Adipose tissue (tissue), 3 donors: ENCODE data around the gene SUPT3H. TPM values are rescaled to one million over a fixed set of nuclear protein-coding genes. Genes with fewer than 3 reads are reported as not detected.
"Not testable (repeated sequence)": the region's sequence is repeated elsewhere in the genome, so short reads cannot be mapped to it uniquely, and the experiment has no call there.

Experiments
- H3K27ac ChIP-seq: one replicate; pipeline ENCODE4 v1.5.1; 2013; ENCODE audit warnings: low read depth, low read length
- WGBS, 3 donors: extraction: QIAGEN DNeasy Blood & Tissue Kit; methylation state at CpG; one replicate each; pipeline ENCODE4 v1.1.7; 2013; 5-methylcytosine and 5-hydroxymethylcytosine counted together
- polyA plus RNA-seq, 3 donors: library from polyadenylated mRNA; stranded (reverse); fragments of 200-250 nt; gene quantifications; one replicate each; pipeline ENCODE4 v1.2.3, GENCODE V29; 2013
- donor health status: healthy with polysubstance abuse.
- donor health status: Bipolar disorder and iron deficiency.
- donor health status: healthy.

The SUPT3H gene
- polyA plus RNA-seq, 3 donors = 4.5 to 7.4 (median 6.6) TPM

DNA sequence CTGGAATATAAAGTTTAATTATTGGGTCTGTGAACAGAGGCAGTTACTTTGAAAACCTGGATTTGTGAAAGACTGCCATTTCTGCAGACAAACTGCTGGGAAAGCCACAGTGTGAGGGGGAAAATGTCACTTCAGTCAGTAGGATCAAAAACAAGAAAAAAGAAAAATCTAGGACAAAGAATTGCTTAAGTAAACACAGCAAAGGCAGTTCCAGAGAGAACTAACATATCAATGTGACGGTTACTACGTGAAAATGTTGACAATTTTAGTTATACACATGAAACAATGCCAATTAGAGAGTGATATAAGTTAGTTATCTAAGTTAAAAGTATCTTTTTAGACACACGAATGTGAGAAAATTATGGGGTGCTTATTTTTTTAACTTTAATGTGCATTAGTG is 320.0 kb downstream of the SUPT3H start:
- WGBS, 3 donors = 33 to 83% (median 70%) methylated on average over 3 of the region's 3 CpGs
- H3K27ac ChIP-seq = no peak overlapping the region

DNA sequence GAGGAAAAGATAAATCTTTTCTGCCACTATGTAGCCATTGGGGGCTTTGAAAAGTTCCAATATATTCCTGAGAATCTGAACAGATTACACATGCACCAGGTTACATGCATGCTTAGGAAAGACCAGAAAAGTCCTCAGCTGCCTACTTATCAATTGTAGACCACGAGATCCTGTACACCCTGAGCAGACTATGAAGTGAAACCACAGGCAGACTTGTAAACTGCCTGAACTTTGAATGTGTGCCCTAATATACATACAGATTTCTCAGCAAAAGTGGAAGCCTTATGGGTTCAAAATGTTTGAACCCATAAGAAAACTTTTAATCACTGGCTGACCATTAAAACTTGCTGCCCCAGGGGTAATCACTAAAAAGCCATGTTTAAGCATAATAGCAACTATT is 323.1 kb downstream of the SUPT3H start:
- H3K27ac ChIP-seq = no peak overlapping the region
- 55 to 83% (median 56%) methylated on average over 1 of the region's 1 CpG for WGBS, 3 donors

DNA sequence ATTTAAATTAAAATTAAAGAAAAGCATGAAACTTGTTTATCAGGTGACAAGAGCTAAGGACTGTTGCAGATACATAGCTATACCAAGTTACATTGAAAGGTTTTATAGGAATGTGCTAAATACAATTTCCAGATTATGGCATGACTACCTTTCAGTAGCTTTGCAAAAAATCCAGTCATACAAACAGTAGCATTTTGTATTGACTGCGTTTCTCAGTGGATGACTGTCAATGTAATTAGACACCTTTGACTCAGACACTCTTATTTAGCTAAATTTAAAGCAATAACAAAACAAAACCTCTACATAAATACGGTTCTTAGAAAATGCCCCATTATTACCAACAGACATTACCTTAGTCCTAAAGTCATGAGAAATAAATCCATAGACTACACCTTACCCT is 325.4 kb downstream of the SUPT3H start:
- H3K27ac ChIP-seq = no peak overlapping the region
- WGBS, 3 donors = 88 to 95% (median 90%) methylated on average over 2 of the region's 2 CpGs

DNA sequence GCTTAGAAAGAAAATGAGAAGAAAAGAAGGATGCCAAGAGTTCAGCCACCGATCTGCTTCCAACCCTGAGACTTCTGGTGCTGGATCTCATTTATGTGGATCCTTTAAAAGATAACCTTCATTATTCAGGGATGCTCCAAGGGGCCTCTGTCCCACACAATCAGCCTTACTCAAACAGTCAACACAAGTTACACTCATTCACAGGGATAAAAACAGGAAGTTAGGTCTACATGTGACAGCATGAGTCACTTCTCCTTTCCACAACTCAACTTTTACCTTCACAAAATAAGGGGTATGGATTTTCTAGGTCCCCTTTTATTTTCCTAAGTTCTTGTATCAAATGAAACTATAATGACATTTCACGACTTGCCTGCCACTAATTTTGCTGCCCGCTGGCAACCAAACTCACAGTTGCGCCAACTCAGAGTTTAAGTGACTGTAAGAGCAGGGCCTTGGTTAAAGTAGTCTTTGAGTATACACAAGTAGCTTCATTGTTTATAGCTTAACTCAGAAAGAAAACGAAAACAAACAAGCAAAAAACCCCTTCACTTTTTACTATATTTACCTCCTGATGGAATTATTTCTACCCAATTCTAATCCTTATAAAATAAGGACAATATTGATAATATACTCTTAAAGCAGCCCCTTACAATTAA is 328.4 kb downstream of the SUPT3H start:
- WGBS, 3 donors = 87 to 93% (median 89%) methylated on average over 5 of the region's 5 CpGs
- H3K27ac ChIP-seq = no peak overlapping the region

DNA sequence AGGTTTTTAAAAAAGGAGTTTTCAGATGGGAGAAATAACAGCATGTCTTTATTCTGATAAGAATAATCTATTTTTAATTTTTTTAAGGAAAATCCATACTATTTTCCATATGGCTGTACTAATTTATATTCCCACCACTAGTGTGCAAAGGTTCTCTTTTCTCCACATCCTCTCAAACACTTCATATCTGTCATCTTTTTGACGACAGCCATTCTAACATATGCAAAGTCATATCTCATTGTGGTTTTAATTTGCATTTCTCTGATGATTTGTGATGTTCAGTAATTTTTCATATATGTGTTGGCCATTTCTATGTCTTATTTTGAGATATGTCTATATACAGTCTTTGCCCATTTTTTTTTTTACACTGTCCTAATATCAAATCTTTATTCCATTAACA is 330.2 kb downstream of the SUPT3H start:
- whole genome bisulfite sequencing, 3 donors = 64 to 95% (median 70%) methylated on average over 1 of the region's 1 CpG
- H3K27ac ChIP-seq = no peak overlapping the region

DNA sequence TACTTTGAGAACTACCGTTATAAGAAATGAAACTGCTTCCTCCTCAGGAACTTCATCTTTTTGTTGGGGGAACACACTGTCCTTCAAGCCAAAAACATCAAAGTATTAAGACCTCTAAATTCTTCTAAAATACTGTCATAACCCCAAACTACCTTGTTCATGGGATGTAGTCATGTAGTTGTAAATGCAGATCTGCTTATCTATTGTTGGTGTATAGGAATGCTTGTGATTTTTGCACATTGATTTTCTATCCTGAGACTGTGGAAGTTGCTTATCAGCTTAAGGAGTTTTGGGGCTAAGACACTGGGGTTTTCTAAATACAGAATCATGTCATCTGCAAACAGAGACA is 332.5 kb downstream of the SUPT3H start:
- WGBS, 3 donors = 62 to 79% (median 72%) methylated on average over 1 of the region's 1 CpG
- H3K27ac ChIP-seq = no peak overlapping the region

DNA sequence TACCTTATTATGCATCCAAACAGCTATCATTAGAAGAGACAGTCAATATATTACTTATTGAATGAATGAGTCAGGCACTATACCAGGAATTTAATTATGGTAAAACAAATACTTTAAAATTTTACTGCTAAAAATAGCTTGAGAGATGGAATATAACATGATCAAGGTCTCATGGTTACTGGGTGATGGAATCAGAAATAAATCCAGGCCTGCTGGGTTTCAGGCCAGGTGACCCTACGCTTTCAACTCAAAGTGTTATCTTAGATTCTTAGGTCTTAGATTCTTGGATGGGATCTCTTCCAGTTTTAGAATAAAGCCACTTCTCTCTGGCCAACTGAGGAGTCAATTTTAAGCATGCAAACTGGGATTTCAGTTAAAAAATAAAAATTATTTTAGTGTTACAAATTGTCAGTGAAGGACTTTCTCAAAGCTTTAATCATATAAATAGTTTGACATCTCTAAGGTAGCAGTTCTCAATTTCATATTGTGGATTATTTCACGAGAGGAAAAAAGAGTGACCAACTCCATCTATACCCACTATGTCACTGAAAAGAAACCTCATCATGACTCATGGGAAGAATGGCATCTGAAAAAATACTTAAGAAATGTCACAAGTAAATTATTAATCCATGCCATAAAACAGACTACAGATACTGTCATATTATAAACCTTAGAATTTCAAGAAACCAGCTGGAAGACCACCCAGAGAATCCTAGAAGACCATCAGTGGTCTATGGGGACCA is 333.1 kb downstream of the SUPT3H start:
- 47 to 92% (median 91%) methylated on average over 2 of the region's 2 CpGs for WGBS, 3 donors
- H3K27ac ChIP-seq = no peak overlapping the region

DNA sequence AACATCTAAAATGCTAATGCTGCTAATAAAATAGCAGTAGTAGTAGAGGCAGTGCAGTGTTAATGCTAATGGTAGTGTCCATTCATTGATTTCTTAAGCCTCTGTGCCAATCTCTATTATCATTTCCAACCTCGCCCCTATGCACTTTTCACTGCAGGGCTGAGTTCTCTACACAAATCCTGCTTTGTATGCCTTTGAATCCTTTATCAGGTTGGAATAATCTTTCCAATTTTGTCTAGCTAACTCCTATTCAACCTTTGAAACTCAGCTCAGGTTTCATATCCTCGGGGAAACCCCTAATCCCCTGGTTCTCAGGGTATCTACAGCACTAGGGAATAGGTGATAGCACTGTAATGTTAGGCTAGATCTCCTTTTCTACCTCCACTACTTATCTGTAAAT is 333.6 kb downstream of the SUPT3H start:
- H3K27ac ChIP-seq = no peak overlapping the region
- WGBS, 3 donors = 70 to 90% (median 85%) methylated on average over 2 of the region's 2 CpGs

DNA sequence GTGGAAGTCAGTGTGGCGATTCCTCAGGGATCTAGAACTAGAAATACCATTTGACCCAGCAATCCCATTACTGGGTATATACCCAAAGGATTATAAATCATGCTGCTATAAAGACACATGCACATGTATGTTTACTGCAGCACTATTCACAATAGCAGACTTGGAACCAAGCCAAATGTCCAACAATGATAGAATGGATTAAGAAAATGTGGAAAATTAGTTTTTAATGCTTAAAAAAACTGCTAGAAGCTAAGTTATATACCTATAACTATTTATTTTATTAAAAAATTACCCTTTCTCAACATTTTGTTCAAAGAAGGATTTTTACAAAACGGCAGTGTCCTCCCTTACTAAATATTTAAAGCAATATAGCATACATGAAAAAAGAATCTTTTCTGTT is 335.1 kb downstream of the SUPT3H start:
- H3K27ac ChIP-seq = not testable (repeated sequence)
- 83 to 94% (median 84%) methylated on average over 2 of the region's 2 CpGs for WGBS, 3 donors

DNA sequence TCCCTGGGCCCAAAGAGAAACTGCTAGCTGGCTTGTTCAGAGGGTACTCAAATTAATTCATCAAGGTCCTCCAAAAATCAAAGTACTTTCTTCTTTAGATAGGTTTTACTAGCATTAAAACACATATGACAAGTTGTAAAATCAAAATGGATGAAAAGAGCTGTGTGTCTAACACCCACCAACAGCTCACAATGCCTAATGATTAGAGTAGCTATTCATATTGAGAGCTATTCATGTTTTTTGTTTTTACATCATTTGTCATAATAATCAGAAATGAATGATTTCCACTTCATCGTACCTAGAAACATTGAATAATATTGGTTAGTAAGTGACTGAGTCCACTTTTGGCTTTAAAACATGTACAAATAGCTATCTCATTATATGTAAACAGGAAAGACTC is 339.5 kb downstream of the SUPT3H start:
- H3K27ac ChIP-seq = no peak overlapping the region
- 79 to 90% (median 84%) methylated on average over 1 of the region's 1 CpG for WGBS, 3 donors

DNA sequence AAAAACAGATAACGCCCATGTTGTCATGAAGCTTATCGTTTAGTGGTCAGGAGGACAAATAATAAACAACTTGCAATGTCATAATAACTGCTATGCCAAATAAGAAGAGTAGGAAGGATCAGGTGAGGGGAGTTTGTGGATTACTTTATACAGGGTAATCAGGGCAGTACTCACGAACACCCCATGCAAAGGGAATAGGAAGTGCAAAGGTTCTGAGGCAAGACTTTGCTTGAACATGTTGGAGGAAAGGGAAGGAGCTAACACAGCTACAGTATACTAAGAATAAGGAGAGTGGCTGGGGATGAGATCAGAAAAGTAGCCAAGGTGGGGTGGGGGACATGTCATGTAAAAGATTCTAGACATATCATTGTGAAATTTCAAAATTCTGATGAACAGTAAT is 341.6 kb downstream of the SUPT3H start:
- WGBS, 3 donors = 87 to 97% (median 94%) methylated on average over 3 of the region's 3 CpGs
- H3K27ac ChIP-seq = no peak overlapping the region

DNA sequence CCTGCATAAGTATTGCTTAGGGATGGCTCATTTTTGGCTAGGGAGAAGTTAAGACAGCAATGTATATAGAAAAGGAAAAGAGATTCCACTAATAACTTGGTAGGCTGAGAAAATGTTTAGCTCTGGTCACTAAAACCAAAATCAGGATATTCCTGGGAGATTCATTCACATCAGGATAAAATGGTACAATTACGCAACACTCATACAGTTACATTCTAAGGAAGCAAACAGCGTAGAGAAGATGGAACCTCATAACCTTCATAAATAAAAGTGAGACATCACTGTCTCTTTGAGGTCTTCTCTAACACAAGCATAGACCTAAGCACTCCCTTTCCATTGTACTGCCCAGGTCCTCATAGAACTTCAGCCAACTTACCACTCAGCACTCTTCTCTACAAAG is 345.3 kb downstream of the SUPT3H start:
- H3K27ac ChIP-seq = no peak overlapping the region
- 95 to 97% (median 95%) methylated on average over 2 of the region's 2 CpGs for WGBS, 3 donors

DNA sequence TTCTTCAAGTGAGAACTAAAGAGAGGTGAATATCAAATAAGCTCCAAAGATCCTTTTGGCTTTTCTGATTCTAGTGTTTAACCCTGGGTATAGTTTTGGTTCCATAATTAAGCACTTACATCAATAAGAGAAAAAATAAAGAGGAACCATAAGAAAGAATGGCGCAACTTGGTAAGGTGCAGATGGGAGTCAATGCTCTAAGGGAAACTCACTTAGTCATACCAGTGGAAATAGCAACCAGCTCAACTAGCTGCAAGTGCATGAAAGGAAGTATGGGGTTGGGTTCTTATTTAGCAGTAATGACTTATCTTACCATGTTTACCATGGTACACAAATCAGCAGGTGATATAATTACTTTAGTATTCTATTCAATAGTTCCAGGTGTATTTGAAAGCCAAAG is 346.1 kb downstream of the SUPT3H start:
- H3K27ac ChIP-seq = no peak overlapping the region
- WGBS, 3 donors = 79 to 97% (median 83%) methylated on average over 1 of the region's 1 CpG

DNA sequence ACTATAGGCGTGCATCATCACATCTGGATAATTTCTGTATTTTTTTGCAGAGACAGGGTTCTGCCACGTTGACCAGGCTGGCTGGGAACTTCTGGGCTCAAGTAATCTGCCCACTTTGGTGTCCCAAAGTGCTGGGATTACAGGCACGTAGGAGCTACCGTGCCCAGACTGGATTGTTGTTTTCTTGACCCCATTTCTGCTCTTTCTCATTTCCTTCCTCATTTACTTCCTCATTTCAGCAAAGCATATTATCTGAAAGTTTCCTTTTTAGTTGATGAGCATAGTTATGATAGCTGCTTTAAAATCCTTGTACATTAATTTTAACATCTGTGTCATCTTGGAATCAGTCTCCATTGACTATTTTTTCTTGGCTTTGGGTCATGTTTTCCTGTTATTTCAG is 350.6 kb downstream of the SUPT3H start:
- no peak overlapping the region for H3K27ac ChIP-seq
- 66 to 88% (median 76%) methylated on average over 4 of the region's 4 CpGs for WGBS, 3 donors

DNA sequence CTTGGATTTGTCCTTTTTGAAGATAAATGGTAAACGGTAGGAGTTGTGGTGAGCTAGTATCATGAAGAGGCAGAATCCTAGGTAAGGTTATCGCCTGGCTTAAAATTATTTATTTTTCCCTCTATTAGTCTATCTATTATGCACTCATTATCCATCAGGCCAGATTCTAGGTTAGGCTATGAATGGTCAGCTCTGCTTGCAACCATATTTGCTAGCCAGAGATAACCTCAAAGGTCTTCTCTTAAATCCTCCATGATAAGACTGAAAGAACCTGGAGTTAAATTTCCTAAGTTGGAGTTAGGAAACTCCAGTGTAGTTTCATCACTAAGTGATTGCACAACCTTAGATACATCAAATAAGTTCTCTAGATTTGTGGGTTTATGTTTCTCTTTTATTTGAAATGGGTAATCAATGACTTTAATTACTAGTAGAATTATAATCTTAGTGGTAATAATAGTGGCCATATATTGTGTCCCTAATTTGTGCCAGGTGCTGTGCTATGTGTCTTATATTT is 351.7 kb downstream of the SUPT3H start:
- H3K27ac ChIP-seq = no peak overlapping the region
- WGBS, 3 donors = 93 to 98% (median 96%) methylated on average over 2 of the region's 2 CpGs

DNA sequence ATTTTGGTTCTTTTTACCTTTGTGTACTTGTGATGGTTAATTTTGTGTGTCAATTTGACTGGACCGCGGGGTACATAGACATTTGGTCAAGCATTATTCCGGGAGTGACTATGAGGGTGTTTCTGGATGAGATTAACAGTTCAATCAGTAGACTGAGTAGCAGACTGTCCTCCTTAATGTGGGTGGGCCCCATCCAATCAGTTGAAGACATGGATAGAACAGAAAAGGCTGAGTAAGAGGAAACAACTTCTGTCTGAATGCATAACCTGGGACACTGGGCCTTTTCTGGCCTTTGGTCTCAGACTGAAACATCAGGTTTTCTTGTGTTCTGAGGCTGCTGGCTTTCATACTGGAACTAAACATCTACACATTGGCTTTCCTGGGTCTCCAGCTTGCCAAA is 353.1 kb downstream of the SUPT3H start:
- WGBS, 3 donors = 95 to 98% (median 97%) methylated on average over 3 of the region's 3 CpGs
- H3K27ac ChIP-seq = no peak overlapping the region

DNA sequence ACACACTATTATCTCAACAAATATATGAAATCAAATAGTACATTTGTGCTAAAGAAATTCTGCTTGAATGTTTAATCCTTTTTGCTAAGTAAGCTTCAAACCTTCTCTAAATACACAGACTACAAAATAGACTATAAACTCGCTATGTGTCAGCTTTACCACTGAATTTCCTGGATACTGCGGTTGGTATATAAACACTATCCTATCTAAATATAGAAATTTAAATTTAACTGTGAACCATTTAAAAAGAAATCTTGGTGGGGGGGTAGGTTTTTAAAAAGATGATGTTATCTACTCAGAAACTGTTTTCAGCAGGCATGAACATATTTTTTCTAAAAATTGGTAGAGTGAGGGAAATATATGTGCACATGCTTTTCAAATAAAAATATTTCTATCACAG is 356.1 kb downstream of the SUPT3H start:
- 32 to 59% (median 37%) methylated on average over 2 of the region's 2 CpGs for WGBS, 3 donors
- H3K27ac ChIP-seq = no peak overlapping the region

DNA sequence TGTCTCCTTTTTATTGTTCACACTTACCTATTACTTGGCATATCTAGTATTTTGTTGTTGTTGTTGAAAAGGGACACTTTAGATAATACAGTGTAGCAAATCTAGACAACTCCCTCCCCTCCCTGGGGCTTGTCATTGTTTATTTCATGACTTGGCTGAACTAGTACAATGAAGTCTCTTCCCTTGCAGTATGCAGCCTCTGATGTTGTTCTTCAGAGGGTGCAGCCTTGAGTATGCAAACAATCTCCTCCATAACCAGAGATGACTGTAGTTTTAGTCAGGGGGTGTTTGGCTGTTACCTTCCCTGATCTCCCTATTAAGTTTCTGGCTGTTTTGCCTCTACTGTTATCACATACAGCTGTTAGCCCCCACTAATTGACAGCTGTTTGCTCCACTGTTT is 365.0 kb downstream of the SUPT3H start:
- no peak overlapping the region for H3K27ac ChIP-seq

DNA sequence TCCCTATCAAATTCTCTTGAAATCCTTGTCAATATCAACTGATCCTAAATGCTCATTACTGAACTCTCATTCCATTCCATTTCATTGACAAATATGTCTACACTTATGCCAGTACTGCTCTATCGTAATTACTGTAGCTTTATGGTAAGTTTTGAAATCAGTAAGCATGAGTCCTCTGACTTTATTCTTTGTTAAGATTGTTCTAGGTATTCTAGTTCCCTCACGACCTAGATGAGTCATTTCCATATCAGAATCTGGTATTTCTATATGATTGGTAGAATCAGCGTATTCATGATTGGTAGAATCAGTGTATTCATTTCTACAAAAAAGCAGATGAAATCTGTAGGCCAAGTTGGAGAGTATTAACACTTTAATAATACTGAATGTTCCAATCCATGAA is 368.2 kb downstream of the SUPT3H start:
- 89 to 95% (median 92%) methylated on average over 3 of the region's 3 CpGs for WGBS, 3 donors
- H3K27ac ChIP-seq = no peak overlapping the region

DNA sequence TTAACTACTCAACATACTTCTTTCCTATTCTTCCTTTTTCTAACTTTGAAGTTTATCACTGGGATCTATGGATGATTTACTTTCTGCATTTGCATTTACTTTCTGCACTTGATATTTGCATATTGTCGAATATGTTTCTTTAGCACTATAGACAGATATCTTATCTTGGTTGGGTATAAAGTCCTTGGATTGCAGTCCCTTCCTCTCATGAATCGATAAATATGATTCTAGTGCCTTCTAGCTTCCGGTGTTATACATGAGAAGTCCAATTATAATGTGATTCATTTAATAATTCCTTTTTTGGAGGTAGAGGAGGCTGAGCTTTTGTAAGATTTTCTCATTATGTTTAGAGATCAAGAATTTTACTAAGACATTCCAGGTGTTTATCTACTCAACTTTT is 370.8 kb downstream of the SUPT3H start:
- 70 to 96% (median 93%) methylated on average over 3 of the region's 3 CpGs for WGBS, 3 donors
- H3K27ac ChIP-seq = no peak overlapping the region
